Measurements from ENCODE around the gene LEF1. TPM values are rescaled to one million over a fixed set of nuclear protein-coding genes. Genes with fewer than 3 reads are reported as not detected.

Gene LEF1
- total and polyA plus RNA-seq, 2 donors from 2014 or later: 5.1 to 14.5 TPM

- intact Hi-C loops (cut with DNase I): no loop called here
- DNase-seq (peak in 3 of 5 donors; percentile 30 to 72 (median 67)), FAIRE-seq (no peak)
- Histone ChIP-seq H3K4me1 (ENCODE audit: control insufficient read depth in 2 of 3, insufficient read depth in 2 of 3, low read depth in 1 of 3, low read length in 3 of 3) (no peaks in the 10 kb centered on the region), H3K9me3 (ENCODE audit: control insufficient read depth in 2 of 3, insufficient read depth in 1 of 3, low read length in 3 of 3) (no peaks in the 10 kb centered on the region), H3K4me3 (ENCODE audit: low read length in 3 of 3) (no peak overlapping the region), H3K27me3 (ENCODE audit: control insufficient read depth, insufficient read depth, low read length) (no peaks in the 10 kb centered on the region), H3K36me3 (ENCODE audit: control insufficient read depth in 2 of 3, insufficient read depth in 3 of 3, low read length in 3 of 3) (no peaks in the 10 kb centered on the region), H3K9ac (ENCODE audit: low read length in 3 of 3) (no peak overlapping the region), H3K27ac (ENCODE audit: low read depth in 2 of 2, low read length in 2 of 2) (no peak overlapping the region)
- no peak for TF ChIP-seq CTCF (IDR thresholded peaks at IDR 0.05; ENCODE audit: borderline replicate concordance, extremely low read depth, insufficient read depth)
Observed at GRCh38 chr4:108114503-108114902, 54.2 kb downstream of the LEF1 start.

- Histone ChIP-seq H3K9me3 (ENCODE audit: control insufficient read depth in 2 of 3, insufficient read depth in 1 of 3, low read length in 3 of 3) (no peaks in the 10 kb centered on the region), H3K4me3 (ENCODE audit: low read length in 3 of 3) (no peak overlapping the region), H3K36me3 (ENCODE audit: control insufficient read depth in 2 of 3, insufficient read depth in 3 of 3, low read length in 3 of 3) (no peaks in the 10 kb centered on the region), H3K27ac (ENCODE audit: low read depth in 2 of 2, low read length in 2 of 2) (no peak overlapping the region), H3K4me1 (ENCODE audit: control insufficient read depth in 2 of 3, insufficient read depth in 2 of 3, low read depth in 1 of 3, low read length in 3 of 3) (no peaks in the 10 kb centered on the region), H3K27me3 (ENCODE audit: control insufficient read depth, insufficient read depth, low read length) (no peaks in the 10 kb centered on the region), H3K9ac (ENCODE audit: low read length in 3 of 3) (no peak overlapping the region)
- intact Hi-C loops (cut with DNase I): no loop called here
- no peak for TF ChIP-seq CTCF (IDR thresholded peaks at IDR 0.05; ENCODE audit: borderline replicate concordance, extremely low read depth, insufficient read depth)
- FAIRE-seq: no peak
- DNase-seq: no peak
Observed at GRCh38 chr4:108113229-108113628, 55.5 kb downstream of the LEF1 start.

GRCh38 chr4:108111781-108112180 is 57.0 kb downstream of the LEF1 start:
- intact Hi-C loops (cut with DNase I): no loop called here
- H3K4me3 ChIP-seq (ENCODE audit: low read length in 3 of 3): no peak overlapping the region
- no peak overlapping the region for H3K9ac ChIP-seq (ENCODE audit: low read length in 3 of 3)
- H3K9me3 ChIP-seq (ENCODE audit: control insufficient read depth in 2 of 3, insufficient read depth in 1 of 3, low read length in 3 of 3): no peaks in the 10 kb centered on the region
- no peak for FAIRE-seq
- no peak overlapping the region for H3K27ac ChIP-seq (ENCODE audit: low read depth in 2 of 2, low read length in 2 of 2)
- H3K27me3 ChIP-seq (ENCODE audit: control insufficient read depth, insufficient read depth, low read length): no peaks in the 10 kb centered on the region
- DNase-seq: no peak
- H3K4me1 ChIP-seq (ENCODE audit: control insufficient read depth in 2 of 3, insufficient read depth in 2 of 3, low read depth in 1 of 3, low read length in 3 of 3): no peaks in the 10 kb centered on the region
- TF ChIP-seq CTCF (IDR thresholded peaks at IDR 0.05; ENCODE audit: borderline replicate concordance, extremely low read depth, insufficient read depth): no peak
- no peaks in the 10 kb centered on the region for H3K36me3 ChIP-seq (ENCODE audit: control insufficient read depth in 2 of 3, insufficient read depth in 3 of 3, low read length in 3 of 3)

GRCh38 chr4:108110450-108110849 is 58.3 kb downstream of the LEF1 start:
- Histone ChIP-seq H3K4me3 (ENCODE audit: low read length in 3 of 3) (no peak overlapping the region), H3K9me3 (ENCODE audit: control insufficient read depth in 2 of 3, insufficient read depth in 1 of 3, low read length in 3 of 3) (no peaks in the 10 kb centered on the region), H3K27ac (ENCODE audit: low read depth in 2 of 2, low read length in 2 of 2) (no peak overlapping the region), H3K4me1 (ENCODE audit: control insufficient read depth in 2 of 3, insufficient read depth in 2 of 3, low read depth in 1 of 3, low read length in 3 of 3) (no peaks in the 10 kb centered on the region), H3K9ac (ENCODE audit: low read length in 3 of 3) (no peak overlapping the region), H3K27me3 (ENCODE audit: control insufficient read depth, insufficient read depth, low read length) (no peaks in the 10 kb centered on the region), H3K36me3 (ENCODE audit: control insufficient read depth in 2 of 3, insufficient read depth in 3 of 3, low read length in 3 of 3) (peaks cover 0 to 2% (median 0%) of the 10 kb centered on the region in 3 donors)
- no peak for TF ChIP-seq CTCF (IDR thresholded peaks at IDR 0.05; ENCODE audit: borderline replicate concordance, extremely low read depth, insufficient read depth)
- DNase-seq (no peak), FAIRE-seq (no peak)
- intact Hi-C loops (cut with DNase I): no loop called here

Data from kidney (tissue), 14 donors.